ENCODE measurements around the gene SNX13.

GRCh38 chr7:17855202-17855601 is 85.1 kb downstream of the SNX13 start:
- TF ChIP-seq CTCF (IDR thresholded peaks at IDR 0.05; ENCODE audit: low read length) (no peak), EZH2 (IDR thresholded peaks at IDR 0.05; ENCODE audit: borderline replicate concordance, low read length) (no peak)

Data from OCI-LY1 (cell line).